Ureter (tissue), 1 donor: ENCODE results near the gene RSL24D1. TPM values are rescaled to one million over a fixed set of nuclear protein-coding genes. Genes with fewer than 3 reads are reported as not detected.

Experiments used
- DNase-seq: peaks from one replicate; pipeline ENCODE4 v3.0.0-alpha.2; 2020; ENCODE audit warnings: low spot score
- total RNA-seq: library from RNA; stranded (reverse); gene quantifications from one replicate; pipeline ENCODE4 v1.2.4, GENCODE V29; 2023
- donor health status: DM: yes; HTN: yes; CAD: no.

The RSL24D1 gene
- total RNA-seq = 62.2 TPM

DNA sequence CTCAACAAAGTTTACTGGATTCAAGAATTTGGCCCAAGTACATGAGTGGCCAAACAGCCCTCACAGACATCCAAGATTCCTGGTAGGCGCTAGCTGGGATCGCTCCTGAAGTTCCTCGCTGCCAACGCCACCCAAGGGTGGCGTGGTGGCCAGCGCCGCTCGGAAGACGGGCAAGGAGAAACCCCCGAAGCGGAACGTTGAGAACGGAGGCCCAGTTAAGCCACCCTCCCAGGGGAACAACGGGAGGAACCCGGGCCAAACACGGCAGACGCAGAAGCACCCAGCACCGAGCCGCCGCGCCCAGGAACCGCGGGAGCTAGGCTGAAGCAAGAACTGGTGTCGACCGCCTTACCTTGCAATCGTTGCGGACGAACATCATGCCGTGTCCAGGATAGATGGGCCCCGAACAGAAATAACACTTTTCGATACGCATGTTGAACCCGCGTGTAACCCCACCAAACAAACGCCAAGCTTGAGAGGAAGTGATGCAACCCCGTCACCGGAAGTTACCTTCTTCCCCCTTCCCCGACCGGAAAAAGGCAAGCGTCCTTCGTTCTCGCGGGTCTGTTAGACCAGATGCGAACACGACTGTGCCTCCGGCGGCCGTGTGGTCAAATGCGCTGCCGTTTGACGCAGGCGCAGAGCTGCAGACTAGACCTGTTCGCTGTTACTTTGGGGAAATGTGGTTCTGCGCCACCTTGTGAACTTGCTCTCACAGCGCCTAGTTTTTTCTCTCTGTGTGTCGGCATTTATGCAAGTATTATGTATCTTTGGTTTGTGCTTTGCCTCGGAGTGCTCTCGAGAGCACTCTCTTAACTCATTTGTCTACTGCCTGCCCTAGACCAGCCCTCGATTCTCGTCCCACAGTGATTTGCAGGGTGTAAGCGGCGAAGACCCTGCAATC, at the start of gene RSL24D1:
Gene RSL24D1, minus strand, starts transcription at position 484 of the 904 bp plus-strand sequence. Its CDS starts 51 bp downstream, at position 433.
- DNase-seq = peak; percentile 97

DNA sequence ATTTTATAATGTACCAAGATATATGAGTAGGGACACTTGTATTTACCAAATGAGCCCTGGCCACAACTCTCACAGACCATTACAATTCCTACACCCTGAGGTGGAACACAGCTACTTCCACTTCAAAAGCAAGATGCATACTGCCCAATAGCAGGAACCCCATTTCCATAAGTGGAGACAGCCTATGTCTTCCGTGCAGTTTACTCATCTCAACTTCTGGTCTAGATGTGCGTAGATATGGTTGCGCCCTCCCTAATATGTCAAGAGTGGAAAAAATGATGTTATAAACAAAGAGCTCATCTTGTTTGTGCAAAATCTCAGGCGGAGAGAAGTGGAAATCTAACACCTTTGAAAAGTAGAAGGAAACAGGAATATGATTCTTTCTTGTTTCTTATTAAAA, 48.3 kb upstream of the RSL24D1 start:
- no peak for DNase-seq

GRCh38 chr15:55241891-55242290, 45.1 kb upstream of the RSL24D1 start:
- no peak for DNase-seq

DNA sequence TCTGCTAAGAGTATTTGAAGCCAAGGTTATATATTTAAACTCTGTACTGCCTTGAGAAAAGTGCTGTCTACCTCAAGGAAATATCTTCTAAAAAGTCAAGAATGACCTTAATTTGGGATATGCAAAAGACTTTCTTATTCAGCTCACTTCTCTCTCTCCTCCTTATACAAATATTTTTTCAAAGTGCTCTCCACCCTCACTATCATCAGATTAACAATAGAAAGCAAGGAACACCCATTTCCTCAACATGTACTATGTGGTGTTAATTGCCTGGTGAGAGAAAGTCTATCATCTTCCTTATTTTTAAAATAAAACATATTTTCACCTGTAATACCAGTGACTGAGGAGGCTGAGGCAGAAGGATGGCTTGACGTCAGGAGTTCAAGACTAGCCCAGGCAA, 44.4 kb upstream of the RSL24D1 start:
- no peak for DNase-seq

DNA sequence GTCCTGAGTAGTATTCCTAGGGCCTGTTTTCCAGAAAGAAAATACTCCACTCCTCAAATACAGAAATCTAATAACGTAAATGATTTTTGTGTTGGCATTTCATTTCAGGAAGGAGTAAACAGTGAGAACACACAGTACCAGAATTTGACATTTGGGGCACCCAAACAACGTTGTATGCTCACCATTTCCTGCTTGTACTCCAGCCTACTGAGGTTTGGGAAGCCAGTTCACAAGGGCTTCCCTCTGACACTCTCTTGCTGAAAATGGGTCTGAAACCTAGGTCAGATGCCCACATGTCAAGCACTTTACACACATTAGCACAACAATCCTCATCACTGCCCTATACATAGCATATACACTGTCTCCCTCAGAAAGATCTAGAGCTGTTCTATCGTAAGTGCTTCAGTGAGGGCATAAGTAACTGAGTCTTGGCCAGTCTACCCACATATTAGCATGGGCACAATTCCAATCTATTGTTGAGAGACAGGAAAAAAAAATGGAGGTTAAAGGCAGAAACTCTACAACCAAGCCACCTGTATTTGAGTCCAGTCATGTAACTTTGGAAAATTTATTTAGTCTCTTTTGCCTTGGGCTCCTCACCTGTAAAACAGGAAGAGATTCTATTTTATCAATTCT, 43.5 kb upstream of the RSL24D1 start:
- DNase-seq = no peak

DNA sequence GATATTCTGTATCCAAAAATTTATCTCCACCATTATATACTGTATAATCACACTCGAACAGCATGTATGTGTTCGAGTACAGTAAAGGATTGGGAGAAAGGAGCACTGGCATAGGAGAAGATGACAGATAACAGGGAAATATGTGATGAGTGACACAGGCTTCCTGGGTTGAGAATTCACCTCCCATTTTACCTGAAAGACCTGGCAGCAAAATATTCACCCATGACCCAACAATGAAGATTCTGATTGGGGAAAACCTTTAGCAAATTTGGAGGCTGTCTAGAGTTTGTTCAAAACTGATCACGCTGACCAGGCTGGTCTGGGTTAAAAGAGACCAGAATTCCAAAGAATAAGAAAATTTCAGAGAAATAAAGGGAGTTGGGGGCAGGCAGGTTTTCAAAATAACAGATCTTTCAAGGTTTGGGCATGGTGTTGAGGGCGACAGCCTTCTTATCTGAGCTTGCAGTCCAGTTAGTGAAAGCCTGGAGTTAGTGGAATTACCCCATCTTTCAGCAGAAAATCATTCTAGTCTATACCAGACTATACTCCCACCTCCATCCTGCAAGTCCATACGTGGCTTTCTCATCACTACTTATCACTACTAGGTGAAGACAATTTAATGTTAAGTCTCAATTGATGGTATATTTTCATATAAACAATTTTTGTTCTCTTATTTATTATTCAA, 42.8 kb upstream of the RSL24D1 start:
- no peak for DNase-seq

DNA sequence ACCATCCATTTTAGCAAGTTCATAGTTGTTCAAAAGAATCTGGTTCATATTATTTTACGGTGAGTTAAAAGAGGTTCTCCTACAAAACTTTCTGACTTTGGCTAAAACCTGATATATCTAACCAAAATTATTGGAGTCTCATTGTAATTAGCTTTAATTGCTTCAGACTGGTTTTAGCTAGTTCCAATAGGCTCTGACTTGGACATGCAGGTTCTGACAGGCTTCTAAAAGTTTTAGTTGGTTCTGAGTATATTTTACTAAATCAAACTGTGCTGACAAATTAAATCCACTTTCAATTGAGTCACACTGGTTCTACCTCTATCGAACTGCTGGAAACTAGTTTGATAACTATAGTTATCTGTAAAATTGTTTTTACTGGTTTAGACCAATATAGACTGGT, 42.1 kb upstream of the RSL24D1 start:
- no peak for DNase-seq

DNA sequence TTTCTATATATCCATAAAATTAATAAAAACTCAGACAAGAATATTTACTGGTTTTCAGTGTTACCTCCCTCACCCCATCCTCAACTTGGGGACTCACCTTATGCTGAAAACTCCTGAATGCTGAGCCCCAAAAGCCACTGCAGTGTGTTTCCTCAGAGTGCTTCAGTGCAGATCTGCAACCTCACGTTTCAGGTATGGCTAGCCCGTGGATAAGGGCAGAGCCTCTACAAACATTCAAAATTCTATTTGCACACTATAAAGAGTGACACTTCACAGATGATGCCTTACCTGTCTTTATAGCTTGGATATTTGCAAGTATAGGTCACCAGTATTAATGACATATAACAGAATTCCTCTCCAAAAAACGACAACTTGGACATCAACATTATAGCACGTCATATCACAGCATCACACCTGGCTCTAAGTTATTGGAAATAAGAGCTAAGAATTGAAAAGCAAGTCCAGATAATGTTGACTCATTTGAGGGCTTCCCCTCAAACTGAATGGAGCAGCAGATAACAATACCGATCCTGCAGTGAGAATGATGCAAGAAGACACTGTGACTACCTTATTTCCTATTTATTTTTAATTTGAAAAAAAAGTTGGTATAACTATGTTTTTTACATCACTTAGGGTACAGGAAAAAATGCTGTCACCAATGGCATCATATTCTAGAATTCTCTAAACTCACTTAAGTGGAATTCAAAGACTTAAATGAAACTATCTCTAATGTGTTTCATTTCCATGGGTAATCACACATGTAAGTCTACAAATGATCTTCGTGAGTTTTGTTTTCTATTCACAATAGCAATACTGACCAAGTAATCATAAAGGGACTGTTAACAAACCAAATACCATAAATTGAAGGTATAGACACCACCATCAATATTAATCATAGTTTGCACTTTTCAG, 40.7 kb upstream of the RSL24D1 start:
- no peak for DNase-seq

GRCh38 chr15:55235546-55236036, 38.9 kb upstream of the RSL24D1 start:
- DNase-seq = no peak

DNA sequence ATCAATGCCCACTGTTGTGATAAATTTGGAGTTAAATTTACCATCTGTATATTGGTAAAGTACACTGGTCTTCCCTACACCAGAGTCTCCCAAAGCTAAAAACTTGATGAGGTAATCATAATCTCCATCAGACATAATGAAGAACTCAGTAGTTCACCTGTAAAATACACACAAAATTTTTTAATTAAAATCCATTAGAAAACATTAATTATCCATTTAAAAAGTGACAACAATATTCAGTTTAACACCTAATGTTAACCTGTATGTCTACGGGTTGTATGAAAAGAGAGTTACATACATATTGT, 38.0 kb upstream of the RSL24D1 start:
- no peak for DNase-seq

- DNase-seq = no peak
Observed at GRCh38 chr15:55234104-55234799, 37.5 kb upstream of the RSL24D1 start.

DNA sequence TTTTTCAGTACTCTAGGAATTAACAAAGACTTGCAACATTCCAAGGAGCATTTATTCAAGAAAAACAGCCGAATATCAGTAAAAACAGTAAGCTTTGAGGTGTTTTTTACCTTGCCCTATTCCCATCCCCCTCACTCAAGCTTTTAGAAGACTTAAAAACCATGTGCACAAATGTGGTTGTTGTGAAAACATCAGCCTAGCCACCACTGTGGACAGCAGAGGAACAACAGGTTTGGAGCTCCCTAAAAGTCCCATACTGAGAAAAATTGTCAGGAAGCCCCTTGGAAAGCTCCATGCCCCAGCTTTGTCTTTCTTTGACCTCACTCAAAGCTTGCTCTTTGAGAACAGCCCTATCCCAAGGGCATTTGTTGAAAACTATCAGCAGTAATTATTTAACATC, 34.7 kb upstream of the RSL24D1 start:
- DNase-seq = no peak

DNA sequence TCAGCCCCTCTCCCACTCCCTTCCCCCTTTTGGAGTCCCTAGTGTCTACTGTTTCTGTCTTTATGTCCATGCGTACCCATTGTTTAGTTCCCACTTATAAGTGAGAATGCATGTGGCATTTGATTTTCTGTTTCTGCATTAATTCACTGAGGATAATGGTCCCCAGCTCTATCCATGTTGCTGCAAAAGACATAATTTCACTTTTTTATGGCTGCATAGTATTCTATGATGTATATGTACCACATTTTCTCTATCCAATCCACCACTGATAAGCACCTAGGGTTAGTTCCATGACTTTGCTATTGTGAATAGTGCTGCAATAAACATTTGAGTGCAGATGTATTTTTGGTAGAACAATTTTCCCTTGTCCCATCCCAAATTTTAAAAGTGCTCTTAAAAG, 34.2 kb upstream of the RSL24D1 start:
- DNase-seq = no peak

DNA sequence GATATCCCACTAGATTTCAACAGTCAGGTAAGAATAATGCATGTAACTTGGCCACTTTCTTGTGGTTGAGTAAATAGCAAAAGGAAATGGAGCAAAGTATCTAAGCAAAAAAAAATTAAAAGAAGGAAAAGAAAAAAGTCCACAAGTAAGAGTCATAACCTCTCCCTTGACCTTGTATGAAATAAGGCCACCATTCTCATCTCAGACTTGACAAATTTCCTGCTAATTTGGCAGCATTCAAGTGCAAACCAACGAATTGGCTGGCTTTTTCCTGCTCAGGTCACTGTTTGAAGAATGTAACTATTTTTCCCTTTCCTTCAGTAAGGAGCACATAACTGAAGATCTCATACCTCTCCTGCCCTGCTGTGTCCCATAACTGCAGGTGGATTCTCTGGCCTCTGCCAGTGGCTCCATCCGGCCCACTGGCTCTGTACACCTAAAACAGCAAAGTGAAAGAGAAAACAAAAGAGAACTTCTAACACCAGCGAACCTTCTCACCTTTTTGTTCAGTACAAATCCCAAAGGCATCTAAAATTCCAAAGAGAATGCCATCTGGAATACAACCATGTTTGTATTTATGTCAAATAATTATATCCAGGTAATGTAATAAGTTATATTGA, 33.4 kb upstream of the RSL24D1 start:
- DNase-seq = no peak

DNA sequence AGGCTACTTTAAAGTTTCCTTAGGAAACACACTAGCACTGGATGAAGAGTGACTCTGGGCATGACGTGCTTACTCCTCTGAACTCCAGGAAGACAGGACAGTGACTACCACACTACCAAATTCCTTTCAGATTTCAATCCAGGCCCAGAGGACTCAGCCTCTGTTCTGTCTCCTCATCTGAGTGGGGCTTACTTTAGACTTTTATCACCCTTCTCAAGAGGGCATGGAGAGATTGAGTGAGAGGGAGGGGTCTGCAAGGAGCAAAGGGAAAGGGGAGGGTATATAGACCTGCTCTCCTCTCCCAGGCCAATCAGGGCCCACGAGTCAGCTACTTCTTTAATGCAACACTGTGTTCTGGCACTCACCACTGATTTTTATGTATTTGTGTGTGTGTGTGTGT, 29.4 kb upstream of the RSL24D1 start:
- no peak for DNase-seq

- DNase-seq = no peak
Observed at GRCh38 chr15:55224892-55225291, 28.2 kb upstream of the RSL24D1 start.

- no peak for DNase-seq
Observed at GRCh38 chr15:55222588-55222987, 25.8 kb upstream of the RSL24D1 start.

- no peak for DNase-seq
Observed at GRCh38 chr15:55221090-55222011, 24.6 kb upstream of the RSL24D1 start.

DNA sequence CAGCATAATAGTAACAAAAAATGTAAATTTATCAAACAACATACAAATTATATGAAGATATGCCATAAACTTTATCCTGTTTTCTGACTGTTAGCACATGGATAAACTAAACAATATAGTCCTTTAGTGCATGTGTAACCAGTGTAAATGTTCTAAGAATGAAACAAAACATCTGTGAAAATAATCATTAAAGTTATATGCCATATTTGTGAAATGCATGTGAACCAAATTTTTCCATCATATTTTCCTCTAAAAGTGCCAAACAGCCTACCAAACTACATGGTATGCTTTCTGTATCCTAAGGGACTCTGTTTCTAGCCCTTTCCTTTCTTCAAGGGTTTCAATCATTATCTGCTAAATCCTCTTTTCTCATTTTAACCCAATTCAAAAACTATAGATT, 23.9 kb upstream of the RSL24D1 start:
- no peak for DNase-seq
